Measurements from ENCODE around the gene NIPAL4. TPM values are rescaled to one million over a fixed set of nuclear protein-coding genes. Genes with fewer than 3 reads are reported as not detected.

NIPAL4 gene
- total and polyA plus RNA-seq, 2 donors (not counting 3 experiments of a cell fraction or from before 2014, with no cell fraction given) = not detected

- POLR2A ChIA-PET = no interaction called here
- BruUV-seq (replicated peaks) = no TSS peak
- dilution Hi-C loops (cut with MboI; ENCODE audit: extremely low pct_ligation_motif_present, low sequenced_read_pairs) = no loop called here
These were observed 9.7 kb downstream of the NIPAL4 start for GRCh38 chr5:157469687-157470086.

More at GRCh38 chr5:157469687-157470086, 9.7 kb downstream of the NIPAL4 start:
- Histone ChIP-seq H3K9ac (replicated peaks; ENCODE audit: extremely low read depth, insufficient read depth, low read length) (no peak overlapping the region), H3K36me3 (ENCODE audit: control insufficient read depth in 2 of 2, extremely low read depth in 1 of 2, insufficient read depth in 2 of 2, low read length in 2 of 2) (no peaks in the 10 kb centered on the region), H3K27me3 (ENCODE audit: control insufficient read depth in 2 of 2, insufficient read depth in 2 of 2, low read length in 2 of 2) (no peaks in the 10 kb centered on the region), H4K20me1 (replicated peaks; ENCODE audit: control insufficient read depth, extremely low read depth, insufficient read depth, low read length) (no peaks in the 10 kb centered on the region), H3K4me2 (ENCODE audit: insufficient read depth, low read length) (no peak overlapping the region), H3K9me1 (replicated peaks; ENCODE audit: control insufficient read depth, extremely low read depth, insufficient read depth, low read length) (no peaks in the 10 kb centered on the region), H3K4me3 (replicated peaks in 1 of 3; ENCODE audit: insufficient read depth in 1 of 3, low read depth in 1 of 3, low read length in 3 of 3) (no peak overlapping the region), H3K4me1 (ENCODE audit: control insufficient read depth, extremely low read depth, insufficient read depth, low read length) (peaks cover 6% of the 10 kb centered on the region), H3K27ac (ENCODE audit: insufficient read depth, low read depth, low read length) (no peak overlapping the region), H3K9me3 (replicated peaks; ENCODE audit: control insufficient read depth, insufficient read depth, low read length) (no peaks in the 10 kb centered on the region), H2AFZ (ENCODE audit: low read depth, low read length) (no peak overlapping the region), H3K79me2 (ENCODE audit: control insufficient read depth, insufficient read depth, low read length) (no peaks in the 10 kb centered on the region)
- CTCF ChIA-PET = interaction anchor here (1.0 to 5.6 kb wide), 12 partner anchors 10 to 248 kb away, joined by 3 to 110 read pairs (median 6); no protein-coding TSS in a partner anchor
- intact Hi-C loops (cut with micrococcal nuclease) = no loop called here
- DNase-seq (ENCODE audit: low read depth, low spot score) (no peak), FAIRE-seq (no peak)
- TF ChIP-seq EZH2 (IDR thresholded peaks at IDR 0.05; ENCODE audit: borderline replicate concordance, low read depth, low read length, severe bottlenecking) (no peak), CTCF (IDR thresholded peaks at IDR 0.05; ENCODE audit: extremely low read depth in 1 of 2, insufficient read depth in 1 of 2, low read depth in 1 of 2, low read length in 2 of 2) (no peak), GATA2 (IDR thresholded peaks at IDR 0.05; ENCODE audit: insufficient read depth, insufficient read length, low read depth, low read length) (no peak), JUN (IDR thresholded peaks at IDR 0.05; ENCODE audit: borderline replicate concordance, insufficient read depth, insufficient read length, low read depth) (no peak), MAX (IDR thresholded peaks at IDR 0.05; ENCODE audit: insufficient read depth, insufficient read length) (no peak), POLR2AphosphoS5 (IDR thresholded peaks at IDR 0.05; ENCODE audit: insufficient read depth, low read depth, low read length) (no peak), MYC (IDR thresholded peaks at IDR 0.05; ENCODE audit: low read depth, low read length) (no peak), POLR2A (IDR thresholded peaks at IDR 0.05; ENCODE audit: low read depth, low read length) (no peak), FOS (IDR thresholded peaks at IDR 0.05; ENCODE audit: borderline replicate concordance, insufficient read depth, low read length) (no peak)

Data from endothelial cell of umbilical vein (primary cell).